HG02884 (cell line): ENCODE data around the gene SPACA1.

Source experiments
- ATAC-seq: cut with Tn5 transposase; IDR thresholded peaks from one replicate; pipeline ENCODE4 v1.9.1; 2021; ENCODE audit warnings: mild to moderate bottlenecking, moderate library complexity; ENCODE audit not compliant: unreplicated experiment

The SPACA1 gene

GRCh38 chr6:88089708-88090107 is 42.1 kb downstream of the SPACA1 start:
- ATAC-seq: no peak

DNA sequence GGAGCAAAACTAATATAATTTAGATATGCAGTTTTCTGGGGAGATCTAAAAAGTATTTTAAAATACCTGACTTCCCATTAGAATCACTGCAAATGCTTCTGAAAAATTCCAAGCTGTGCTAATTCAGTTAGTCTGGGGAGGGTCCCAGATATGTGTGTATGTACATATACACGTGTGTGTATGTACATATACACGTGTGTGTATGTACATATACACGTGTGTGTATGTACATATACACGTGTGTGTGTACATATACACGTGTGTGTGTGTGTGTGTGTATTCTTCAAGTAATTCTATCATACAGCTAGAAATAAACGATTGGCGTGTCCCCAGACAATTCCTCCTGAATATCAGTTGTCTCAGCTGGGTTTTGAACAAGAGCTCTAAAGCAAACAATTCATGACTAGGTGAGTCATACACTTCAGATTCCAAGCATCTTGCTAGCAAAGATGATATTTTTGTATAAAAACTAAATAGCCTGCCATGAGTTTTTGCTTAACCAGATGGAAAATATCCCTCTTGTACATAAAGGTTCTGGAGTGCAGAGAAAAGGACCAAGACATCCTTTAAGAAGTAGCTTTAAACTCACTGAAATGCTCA is 58.2 kb downstream of the SPACA1 start:
- ATAC-seq: no peak

- no peak for ATAC-seq
Observed at GRCh38 chr6:88107241-88107640, 59.6 kb downstream of the SPACA1 start.

GRCh38 chr6:88111991-88112390 is 64.3 kb downstream of the SPACA1 start:
- ATAC-seq: no peak

- no peak for ATAC-seq
Observed at GRCh38 chr6:88114838-88115237, 67.2 kb downstream of the SPACA1 start.

DNA sequence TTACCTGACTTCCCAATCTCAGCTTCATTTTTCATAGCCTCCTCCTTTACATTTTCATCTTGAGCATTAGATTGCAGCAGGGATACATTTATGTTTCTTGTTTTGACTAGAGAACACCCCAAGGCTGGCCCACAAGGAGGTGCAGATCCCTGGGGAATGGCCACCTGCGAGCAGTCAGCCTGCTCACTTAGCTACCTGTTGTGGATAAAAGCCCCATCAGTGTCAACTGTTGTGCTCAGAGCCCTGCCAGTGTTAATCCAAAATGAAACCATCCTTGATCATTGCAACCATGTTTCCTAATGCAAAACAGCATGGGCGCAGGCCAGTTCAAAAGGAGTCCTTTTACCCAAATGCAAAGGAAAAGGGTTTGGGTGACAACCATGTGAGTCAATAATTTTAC is 67.7 kb downstream of the SPACA1 start:
- ATAC-seq: no peak

DNA sequence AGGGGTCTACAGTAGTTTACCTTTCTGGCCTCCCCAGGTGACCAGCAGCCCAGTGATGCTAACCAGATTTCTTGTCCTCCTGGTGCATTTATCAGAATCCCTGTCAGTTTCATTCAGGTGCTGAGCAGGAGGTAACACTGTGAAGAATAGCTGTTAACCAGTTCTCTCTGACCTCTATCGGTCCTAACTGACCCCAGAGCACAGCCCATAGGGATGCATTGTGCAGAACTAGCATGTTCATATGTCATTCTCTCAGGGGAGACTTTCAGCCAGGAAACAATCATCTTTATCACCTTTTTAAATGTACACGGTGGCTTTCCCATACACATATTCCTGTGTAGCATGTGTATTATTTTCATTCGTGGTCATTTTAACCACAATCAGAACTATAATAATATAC is 68.6 kb downstream of the SPACA1 start:
- ATAC-seq: no peak
